WTC11 (cell line): ENCODE data around the gene RPS6KA2. TPM values are rescaled to one million over a fixed set of nuclear protein-coding genes. Genes with fewer than 3 reads are reported as not detected.

Source experiments
- ATAC-seq: fragments of 200-7000 bp; cut with Tn5 transposase; 2 replicates; pipeline ENCODE4 v1.10.0; 2021; ENCODE audit warnings: mild to moderate bottlenecking, moderate library complexity
- CTCF ChIA-PET: fragments of 300-600 bp; sonication (Branson Sonifier 250); formaldehyde crosslinking; loops from one replicate; lab custom pipeline; 2021; ENCODE audit warnings: antibody characterized with exemption; lab: Charles Lee
- POLR2A ChIA-PET: fragments of 350-600 bp; sonication (Branson Sonifier 250); formaldehyde crosslinking; loops from one replicate; lab custom pipeline; 2021; ENCODE audit warnings: antibody characterized with exemption; lab: Charles Lee
- DNase-seq: peaks from one replicate; pipeline ENCODE4 v3.0.0; 2021; ENCODE audit warnings: low spot score
- H3K27ac Mint-ChIP-seq: 2 replicates; pipeline ENCODE4 v1.8.0; 2021; ENCODE audit warnings: mixed read lengths
- H3K27me3 Mint-ChIP-seq: 2 replicates; pipeline ENCODE4 v1.8.0; 2021; ENCODE audit warnings: low read depth, mild to moderate bottlenecking, moderate library complexity, mixed read lengths
- H3K36me3 Mint-ChIP-seq: 2 replicates; pipeline ENCODE4 v1.8.0; 2021; ENCODE audit warnings: mixed read lengths
- H3K4me1 Mint-ChIP-seq: 2 replicates; pipeline ENCODE4 v1.8.0; 2022; ENCODE audit warnings: mixed read lengths
- H3K4me3 Mint-ChIP-seq: 2 replicates; pipeline ENCODE4 v1.8.0; 2021; ENCODE audit warnings: mild to moderate bottlenecking, moderate library complexity, mixed read lengths
- H3K9me3 Mint-ChIP-seq: 2 replicates; pipeline ENCODE4 v1.8.0; 2021; ENCODE audit warnings: mixed read lengths
- AFF4 ChIP-seq: sonication (generic); formaldehyde crosslinking; IDR thresholded peaks from 2 replicates; pipeline ENCODE4 v1.8.1; 2023; ENCODE audit warnings: mild to moderate bottlenecking, missing genetic modification reagents, borderline replicate concordance
- CREB1 ChIP-seq: sonication (generic); formaldehyde crosslinking; IDR thresholded peaks from 2 replicates; pipeline ENCODE4 v1.8.0; 2023; ENCODE audit warnings: mild to moderate bottlenecking, missing genetic modification reagents
- CREM ChIP-seq: sonication (generic); formaldehyde crosslinking; IDR thresholded peaks from 2 replicates; pipeline ENCODE4 v1.8.1; 2022; ENCODE audit warnings: mild to moderate bottlenecking, missing genetic modification reagents, moderate library complexity
- CTCF ChIP-seq: fragments of 200-600 bp; IDR thresholded peaks from 2 replicates; pipeline ENCODE4 v1.8.0; 2022; ENCODE audit warnings: antibody characterized with exemption
- E2F1 ChIP-seq: sonication (generic); formaldehyde crosslinking; IDR thresholded peaks from 2 replicates; pipeline ENCODE4 v1.8.0; 2022; ENCODE audit warnings: mild to moderate bottlenecking, missing genetic modification reagents
- EMX1 ChIP-seq: fragments of 250-450 bp; sonication (Bioruptor Pico); IDR thresholded peaks from 2 replicates; pipeline ENCODE4 v1.8.0; 2021; ENCODE audit warnings: mild to moderate bottlenecking
- ERG ChIP-seq: fragments of 250-450 bp; sonication (Bioruptor Pico); IDR thresholded peaks from 2 replicates; pipeline ENCODE4 v1.8.0; 2021; ENCODE audit warnings: mild to moderate bottlenecking
- ESRRA ChIP-seq: sonication (generic); formaldehyde crosslinking; IDR thresholded peaks from 2 replicates; pipeline ENCODE4 v1.8.1; 2022; ENCODE audit warnings: mild to moderate bottlenecking, missing genetic modification reagents, borderline replicate concordance
- JAZF1 ChIP-seq: fragments of 250-450 bp; sonication (Bioruptor Pico); IDR thresholded peaks from 2 replicates; pipeline ENCODE4 v1.9.0; 2021; ENCODE audit warnings: moderate library complexity, mild to moderate bottlenecking, inconsistent platforms
- JUN ChIP-seq: sonication (generic); formaldehyde crosslinking; IDR thresholded peaks from 2 replicates; pipeline ENCODE4 v1.8.0; 2023; ENCODE audit warnings: mild to moderate bottlenecking, missing genetic modification reagents
- NR1H2 ChIP-seq: sonication (generic); formaldehyde crosslinking; IDR thresholded peaks from 2 replicates; pipeline ENCODE4 v1.9.0; 2021; ENCODE audit warnings: mild to moderate bottlenecking, moderate library complexity, missing genetic modification reagents
- NR3C1 ChIP-seq: sonication (generic); formaldehyde crosslinking; conservative IDR thresholded peaks from 2 replicates; pipeline ENCODE4 v1.8.1; 2023; ENCODE audit warnings: low read depth, mild to moderate bottlenecking, missing genetic modification reagents
- RORB ChIP-seq: fragments of 250-450 bp; sonication (Bioruptor Pico); IDR thresholded peaks from 2 replicates; pipeline ENCODE4 v1.9.0; 2021; ENCODE audit warnings: mild to moderate bottlenecking
- STAT6 ChIP-seq: sonication (generic); formaldehyde crosslinking; conservative IDR thresholded peaks from 2 replicates; pipeline ENCODE4 v1.8.1; 2023; ENCODE audit warnings: mild to moderate bottlenecking, low read depth, missing genetic modification reagents, moderate library complexity
- TEAD1 ChIP-seq: sonication (generic); formaldehyde crosslinking; IDR thresholded peaks from 2 replicates; pipeline ENCODE4 v1.8.0; 2022; ENCODE audit warnings: mild to moderate bottlenecking, missing genetic modification reagents
- USF2 ChIP-seq: sonication (generic); formaldehyde crosslinking; IDR thresholded peaks from 2 replicates; pipeline ENCODE4 v1.8.1; 2023; ENCODE audit warnings: mild to moderate bottlenecking, missing genetic modification reagents, moderate library complexity
- ZBTB43 ChIP-seq: sonication (generic); formaldehyde crosslinking; IDR thresholded peaks from 2 replicates; pipeline ENCODE4 v1.8.1; 2023; ENCODE audit warnings: mild to moderate bottlenecking, missing genetic modification reagents
- ZNF263 ChIP-seq: sonication (generic); formaldehyde crosslinking; IDR thresholded peaks from 2 replicates; pipeline ENCODE4 v1.8.1; 2022; ENCODE audit warnings: low read depth, mild to moderate bottlenecking, moderate library complexity, missing genetic modification reagents
- ZNF423 ChIP-seq: fragments of 250-450 bp; sonication (Bioruptor Pico); IDR thresholded peaks from 2 replicates; pipeline ENCODE4 v2.1.2; 2022; ENCODE audit warnings: mild to moderate bottlenecking, moderate library complexity
- total RNA-seq: library from RNA; stranded (reverse); gene quantifications from 3 replicates; pipeline ENCODE4 v1.2.3, GENCODE V29; 2021

Gene RPS6KA2
- total RNA-seq, 1 experiment from 2014 or later, result 24.2 TPM

- ChIA-PET POLR2A (interaction anchor here (1.0 to 1.2 kb wide), 2 partner anchors 28 to 29 kb away, joined by 3 to 6 read pairs; partner anchors contain the start of gene RPS6KA2), CTCF (interaction anchor here (0.6 to 1.4 kb wide), 4 partner anchors 57 to 486 kb away, joined by 3 to 5 read pairs (median 4); no protein-coding TSS in a partner anchor)
- Mint-ChIP-seq H3K4me3 (no peak overlapping the region), H3K27ac (no peak overlapping the region), H3K9me3 (no peaks in the 10 kb centered on the region), H3K4me1 (peaks cover 13% of the 10 kb centered on the region), H3K27me3 (no peaks in the 10 kb centered on the region; the same call in none of the 2 replicates), H3K36me3 (no peaks in the 10 kb centered on the region)
- DNase-seq (no peak), ATAC-seq (peak; percentile 24)
- TF ChIP-seq ESRRA (CRISPR knock-in tag) (no peak), TEAD1 (CRISPR knock-in tag) (no peak), E2F1 (CRISPR knock-in tag) (no peak), CTCF (no peak), CREM (CRISPR knock-in tag) (no peak)
Observed at GRCh38 chr6:166655713-166656229, 28.7 kb upstream of the RPS6KA2 start.

- Mint-ChIP-seq H3K36me3 (no peaks in the 10 kb centered on the region), H3K9me3 (no peaks in the 10 kb centered on the region), H3K4me1 (peaks cover 17% of the 10 kb centered on the region), H3K27me3 (no peaks in the 10 kb centered on the region; the same call in none of the 2 replicates), H3K4me3 (no peak overlapping the region), H3K27ac (no peak overlapping the region)
- ChIA-PET CTCF (interaction anchor here (1.1 to 1.4 kb wide), 2 partner anchors 119 to 486 kb away, joined by 3 to 5 read pairs; no protein-coding TSS in a partner anchor), POLR2A (interaction anchor here (1.0 to 1.2 kb wide), 2 partner anchors 28 to 29 kb away, joined by 3 to 6 read pairs; partner anchors contain the start of gene RPS6KA2)
- DNase-seq (no peak), ATAC-seq (no peak)
- TF ChIP-seq AFF4 (CRISPR knock-in tag) (no peak), USF2 (CRISPR knock-in tag) (no peak), CTCF (no peak), ERG (CRISPR knock-in tag) (no peak), ZBTB43 (CRISPR knock-in tag) (no peak), RORB (CRISPR knock-in tag) (no peak), JUN (no peak), ZNF423 (CRISPR knock-in tag) (no peak), STAT6 (CRISPR knock-in tag) (no peak), CREB1 (CRISPR knock-in tag) (no peak), ZNF263 (no peak), EMX1 (CRISPR knock-in tag) (no peak), NR1H2 (CRISPR knock-in tag) (no peak), JAZF1 (no peak), NR3C1 (CRISPR knock-in tag) (no peak)
Observed at GRCh38 chr6:166655251-166655650, 28.2 kb upstream of the RPS6KA2 start.
